ENCODE data around the gene MARCO. TPM values are rescaled to one million over a fixed set of nuclear protein-coding genes. Genes with fewer than 3 reads are reported as not detected.

Gene MARCO
- total RNA-seq, 1 experiment from 2014 or later, result not detected

GRCh38 chr2:118983915-118984314, 41.9 kb downstream of the MARCO start:
- Histone ChIP-seq H4K8ac (replicated peaks; ENCODE audit: insufficient read length, low read depth, low read length) (no peak overlapping the region), H2BK15ac (ENCODE audit: low read depth, low read length) (no peak overlapping the region), H3K18ac (ENCODE audit: insufficient read length, low read depth, low read length) (no peak overlapping the region), H3K9me3 (ENCODE audit: control insufficient read depth, low read depth, low read length) (no peaks in the 10 kb centered on the region), H3K4me2 (ENCODE audit: insufficient read depth, insufficient read length, low read length) (no peak overlapping the region), H3K79me1 (ENCODE audit: insufficient read depth, low read depth, low read length, poor library complexity, severe bottlenecking) (no peaks in the 10 kb centered on the region), H2BK12ac (ENCODE audit: insufficient read length, low read depth, low read length) (no peak overlapping the region), H2AK5ac (ENCODE audit: insufficient read length, low read length) (no peak overlapping the region), H2BK20ac (ENCODE audit: low read depth, low read length, poor library complexity, severe bottlenecking) (no peak overlapping the region), H4K91ac (ENCODE audit: insufficient read length, low read depth, low read length) (no peak overlapping the region), H3K4ac (ENCODE audit: low read depth, low read length) (no peak overlapping the region), H3K23ac (ENCODE audit: insufficient read length, low read depth, low read length) (no peak overlapping the region), H3K27me3 (ENCODE audit: insufficient read depth, low read length) (no peaks in the 10 kb centered on the region; the same call in 1 of the 2 replicates), H2AFZ (ENCODE audit: low read length) (no peak overlapping the region), H4K20me1 (ENCODE audit: control insufficient read depth, insufficient read depth, insufficient read length) (no peaks in the 10 kb centered on the region), H3K27ac (ENCODE audit: insufficient read length, low read depth, low read length) (no peak overlapping the region), H3K9ac (ENCODE audit: extremely low read depth, insufficient read length, low read length) (no peak overlapping the region), H3K56ac (ENCODE audit: insufficient read length, low read depth, low read length) (no peak overlapping the region), H3K23me2 (ENCODE audit: insufficient read length, low read depth, low read length, poor library complexity, severe bottlenecking) (no peaks in the 10 kb centered on the region), H2BK5ac (ENCODE audit: insufficient read length, low read length) (no peak overlapping the region), H3K4me1 (ENCODE audit: insufficient read depth, low read length) (no peaks in the 10 kb centered on the region), H2BK120ac (ENCODE audit: low read depth, low read length, poor library complexity, severe bottlenecking) (no peak overlapping the region), H3T11ph (ENCODE audit: low read length) (no peak overlapping the region), H3K79me2 (ENCODE audit: insufficient read depth, low read length) (no peaks in the 10 kb centered on the region), H4K5ac (ENCODE audit: insufficient read length, low read depth, low read length) (no peak overlapping the region), H3K14ac (ENCODE audit: insufficient read depth, low read length) (no peak overlapping the region)
- H3K27me3 Mint-ChIP-seq (ENCODE audit: low read depth), result peaks cover 85% of the 10 kb centered on the region
- no peak overlapping the region for H3K4me3 Mint-ChIP-seq
- no peak for DNase-seq
- H3K9me3 Mint-ChIP-seq, result no peaks in the 10 kb centered on the region
- WGBS (ENCODE audit: extremely low coverage, insufficient read length, low lambda C conversion rate), result no CpG with 5 or more reads among the region's 1 CpG
- no peaks in the 10 kb centered on the region; a peak in 1 of 7 replicates for H3K36me3 Mint-ChIP-seq (ENCODE audit: insufficient read depth in 1 of 3, low read depth in 3 of 3)
- TF ChIP-seq CTCF (conservative IDR thresholded peaks at IDR 0.05), result no peak
- no peak overlapping the region for H3K27ac Mint-ChIP-seq
- H3K4me1 Mint-ChIP-seq, result no peaks in the 10 kb centered on the region
